Lung (tissue), 13 donors: ENCODE data around the gene IGSF6. TPM values are rescaled to one million over a fixed set of nuclear protein-coding genes. Genes with fewer than 3 reads are reported as not detected.

ENCODE experiments used
- ATAC-seq: fragments of 200-7000 bp; cut with Tn5 transposase; one replicate; pipeline ENCODE4 v1.9.1; 2020; ENCODE audit warnings: moderate number of reproducible peaks; ENCODE audit not compliant: insufficient read depth, low FRiP score
- DNase-seq, 3 donors: peaks; one replicate each; pipeline ENCODE4 v3.0.0-alpha.2; 2013 to 2017
- H3K27ac ChIP-seq, 2 donors: one replicate each; pipeline ENCODE4 v1.5.1; 2013; ENCODE audit warnings: mild to moderate bottlenecking in 2 of 2, moderate library complexity in 2 of 2, control low read depth in 1 of 2, inconsistent platforms in 1 of 2, low read depth in 1 of 2, low read length in 1 of 2
- H3K27me3 ChIP-seq, 3 donors: one replicate each; pipeline ENCODE4 v1.5.1; 2013; ENCODE audit warnings: low read length in 2 of 3; ENCODE audit not compliant: control insufficient read depth in 3 of 3, insufficient read depth in 3 of 3
- H3K36me3 ChIP-seq, 4 donors: one replicate each; pipeline ENCODE4 v1.5.1; 2013; ENCODE audit warnings: low read length in 4 of 4, mild to moderate bottlenecking in 1 of 4, moderate library complexity in 1 of 4; ENCODE audit not compliant: control insufficient read depth in 4 of 4, insufficient read depth in 4 of 4
- H3K4me1 ChIP-seq, 5 donors: one replicate each; pipeline ENCODE4 v1.5.1; 2013; ENCODE audit warnings: low read length in 5 of 5, mild to moderate bottlenecking in 2 of 5, moderate library complexity in 1 of 5; ENCODE audit not compliant: control insufficient read depth in 5 of 5, insufficient read depth in 5 of 5
- H3K4me3 ChIP-seq: one replicate; pipeline ENCODE4 v1.5.1; 2013; ENCODE audit warnings: mild to moderate bottlenecking, control low read depth, moderate library complexity
- H3K9ac ChIP-seq, 2 donors: one replicate each; pipeline ENCODE4 v1.5.1; 2013; ENCODE audit warnings: low read length in 2 of 2, control low read depth in 1 of 2; ENCODE audit not compliant: insufficient read depth in 1 of 2
- H3K9me3 ChIP-seq, 4 donors: one replicate each; pipeline ENCODE4 v1.5.1; 2013; ENCODE audit warnings: low read length in 3 of 4, mild to moderate bottlenecking in 1 of 4, moderate library complexity in 1 of 4; ENCODE audit not compliant: control insufficient read depth in 4 of 4, insufficient read depth in 3 of 4
- WGBS, 2 donors: extraction: QIAGEN DNeasy Blood & Tissue Kit; methylation state at CpG; one replicate each; pipeline ENCODE4 v1.1.7; 2013; 5-methylcytosine and 5-hydroxymethylcytosine counted together
- polyA plus RNA-seq, 2 donors: library from polyadenylated mRNA; stranded (reverse); fragments of 200-250 nt; gene quantifications; one replicate each; pipeline ENCODE4 v1.2.1, GENCODE V29; 2013
- small RNA-seq: library from RNA; depleted of rRNA; stranded (forward); fragments of <200 nt; gene quantifications from one replicate; pipeline ENCODE3, GENCODE V24; 2014; ENCODE audit warnings: low replicate concordance
- total RNA-seq, 2 donors: library from RNA; depleted of rRNA in 1 of 2; stranded (reverse); fragments of >200 nt in 1 of 2; gene quantifications; one replicate each; pipeline ENCODE4 v1.2.1, GENCODE V29; 2014 to 2021
- TF ChIP-seq, protein P1 (sequence below): IDR thresholded peaks from 2 replicates; pipeline ENCODE4 v1.5.1; 2012; ENCODE audit warnings: mild to moderate bottlenecking; ENCODE audit errors: control extremely low read depth, extremely low read depth
- donor health status: control.
- donor health status: control.
- donor health status: Bipolar disorder and iron deficiency.
- donor health status: healthy.
- donor health status: DM: yes; HTN: yes; CAD: no.

Gene IGSF6
- total and polyA plus RNA-seq, 4 donors: 12.2 to 54.3 (median 38.8) TPM

GRCh38 chr16:21590287-21590686 is 62.1 kb downstream of the IGSF6 start:
- WGBS, 2 donors: 43 to 68% methylated on average over 2 of the region's 2 CpGs

DNA sequence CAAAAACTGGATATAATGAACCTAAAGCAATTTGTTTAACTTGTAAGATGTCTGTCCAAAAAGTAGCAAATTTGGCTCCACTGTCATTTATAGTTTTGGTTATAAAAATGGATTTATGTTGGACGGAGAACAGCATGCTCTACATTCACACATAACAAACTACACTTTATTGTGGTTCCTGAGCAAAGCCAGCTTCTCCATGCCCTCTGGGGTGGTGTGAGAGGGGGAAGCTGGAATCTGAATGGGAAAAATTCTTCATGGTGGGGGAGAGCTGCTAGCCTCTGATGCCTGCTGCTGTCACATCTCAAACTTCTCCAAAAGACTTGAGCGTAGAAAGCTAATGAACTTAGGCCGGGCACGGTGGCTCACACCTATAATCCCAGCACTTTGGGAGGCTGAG is 62.9 kb downstream of the IGSF6 start:
- H3K9me3 ChIP-seq: no peaks in the 10 kb centered on the region
- no peak for ATAC-seq
- no peak for DNase-seq
- H3K27me3 ChIP-seq: no peaks in the 10 kb centered on the region
- WGBS, 2 donors: 80 to 84% methylated on average over 4 of the region's 4 CpGs
- no peak overlapping the region for H3K4me3 ChIP-seq
- peaks cover 0 to 3% (median 0%) of the 10 kb centered on the region in 5 donors for H3K4me1 ChIP-seq
- H3K36me3 ChIP-seq: no peaks in the 10 kb centered on the region
- no peak overlapping the region for H3K27ac ChIP-seq
- TF ChIP-seq, protein P1, sequence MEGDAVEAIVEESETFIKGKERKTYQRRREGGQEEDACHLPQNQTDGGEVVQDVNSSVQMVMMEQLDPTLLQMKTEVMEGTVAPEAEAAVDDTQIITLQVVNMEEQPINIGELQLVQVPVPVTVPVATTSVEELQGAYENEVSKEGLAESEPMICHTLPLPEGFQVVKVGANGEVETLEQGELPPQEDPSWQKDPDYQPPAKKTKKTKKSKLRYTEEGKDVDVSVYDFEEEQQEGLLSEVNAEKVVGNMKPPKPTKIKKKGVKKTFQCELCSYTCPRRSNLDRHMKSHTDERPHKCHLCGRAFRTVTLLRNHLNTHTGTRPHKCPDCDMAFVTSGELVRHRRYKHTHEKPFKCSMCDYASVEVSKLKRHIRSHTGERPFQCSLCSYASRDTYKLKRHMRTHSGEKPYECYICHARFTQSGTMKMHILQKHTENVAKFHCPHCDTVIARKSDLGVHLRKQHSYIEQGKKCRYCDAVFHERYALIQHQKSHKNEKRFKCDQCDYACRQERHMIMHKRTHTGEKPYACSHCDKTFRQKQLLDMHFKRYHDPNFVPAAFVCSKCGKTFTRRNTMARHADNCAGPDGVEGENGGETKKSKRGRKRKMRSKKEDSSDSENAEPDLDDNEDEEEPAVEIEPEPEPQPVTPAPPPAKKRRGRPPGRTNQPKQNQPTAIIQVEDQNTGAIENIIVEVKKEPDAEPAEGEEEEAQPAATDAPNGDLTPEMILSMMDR: no peak
- no peak overlapping the region for H3K9ac ChIP-seq

More at GRCh38 chr16:21590287-21590686, 62.1 kb downstream of the IGSF6 start:
- Histone ChIP-seq H3K36me3 (no peaks in the 10 kb centered on the region), H3K27me3 (no peaks in the 10 kb centered on the region), H3K4me1 (peaks cover 0 to 3% (median 0%) of the 10 kb centered on the region in 5 donors), H3K4me3 (no peak overlapping the region), H3K9me3 (no peaks in the 10 kb centered on the region), H3K27ac (no peak overlapping the region), H3K9ac (no peak overlapping the region)
- ATAC-seq (no peak), DNase-seq (no peak)
- TF ChIP-seq, protein P1: no peak

Small RNA genes lying within 50 kb of the gene (small RNA-seq; reads per million reads assigned to genes)
- not detected for gene RNU6-1005P
- not detected for gene RNU6-196P

Other genes with a start within 250 kb of the IGSF6 start
- gene METTL9, start 53.0 kb downstream of the IGSF6 start, total RNA-seq: 100 to 1,000 TPM in 1 of 2 donors, 10 to 100 TPM in 1; 62.8 to 127 TPM
- gene METTL9, start 53.0 kb downstream of the IGSF6 start, polyA plus RNA-seq: 10 to 100 TPM; 26.6 to 93.4 TPM
- under 1 TPM; 0.18 to 0.23 TPM for gene OTOA, start 11.4 kb upstream of the IGSF6 start, total RNA-seq
- 1 to 10 TPM in 1 of 2 donors, under 1 TPM in 1; 0.95 to 1.3 TPM for gene OTOA, start 11.4 kb upstream of the IGSF6 start, polyA plus RNA-seq
- gene NPIPB4, start 205.1 kb upstream of the IGSF6 start, total RNA-seq: 100 to 1,000 TPM; 101 to 168 TPM
- gene NPIPB4, start 205.1 kb upstream of the IGSF6 start, polyA plus RNA-seq: 10 to 100 TPM; 19.4 to 19.9 TPM